ENCODE data around the gene DYSF. TPM values are rescaled to one million over a fixed set of nuclear protein-coding genes. Genes with fewer than 3 reads are reported as not detected.

DYSF gene
- total RNA-seq, 4 donors from 2014 or later, result 4.2 to 12.0 (median 5.9) TPM

GRCh38 chr2:71690876-71691475, 237.6 kb downstream of the DYSF start:
- no peaks in the 10 kb centered on the region for H3K9me3 ChIP-seq
- H3K36me3 ChIP-seq, result no peaks in the 10 kb centered on the region
- H3K27me3 ChIP-seq, result peaks cover 0 to 4% of the 10 kb centered on the region in 2 donors
- 73 to 74% methylated on average over 12 of the region's 12 CpGs for WGBS, 2 donors
- TF ChIP-seq, protein P1, sequence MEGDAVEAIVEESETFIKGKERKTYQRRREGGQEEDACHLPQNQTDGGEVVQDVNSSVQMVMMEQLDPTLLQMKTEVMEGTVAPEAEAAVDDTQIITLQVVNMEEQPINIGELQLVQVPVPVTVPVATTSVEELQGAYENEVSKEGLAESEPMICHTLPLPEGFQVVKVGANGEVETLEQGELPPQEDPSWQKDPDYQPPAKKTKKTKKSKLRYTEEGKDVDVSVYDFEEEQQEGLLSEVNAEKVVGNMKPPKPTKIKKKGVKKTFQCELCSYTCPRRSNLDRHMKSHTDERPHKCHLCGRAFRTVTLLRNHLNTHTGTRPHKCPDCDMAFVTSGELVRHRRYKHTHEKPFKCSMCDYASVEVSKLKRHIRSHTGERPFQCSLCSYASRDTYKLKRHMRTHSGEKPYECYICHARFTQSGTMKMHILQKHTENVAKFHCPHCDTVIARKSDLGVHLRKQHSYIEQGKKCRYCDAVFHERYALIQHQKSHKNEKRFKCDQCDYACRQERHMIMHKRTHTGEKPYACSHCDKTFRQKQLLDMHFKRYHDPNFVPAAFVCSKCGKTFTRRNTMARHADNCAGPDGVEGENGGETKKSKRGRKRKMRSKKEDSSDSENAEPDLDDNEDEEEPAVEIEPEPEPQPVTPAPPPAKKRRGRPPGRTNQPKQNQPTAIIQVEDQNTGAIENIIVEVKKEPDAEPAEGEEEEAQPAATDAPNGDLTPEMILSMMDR (IDR thresholded peaks at IDR 0.05), result no peak
- TF ChIP-seq EP300 (IDR thresholded peaks at IDR 0.05), result no peak
- no peak for TF ChIP-seq POLR2A (IDR thresholded peaks at IDR 0.05)
- no peaks in the 10 kb centered on the region for H3K4me1 ChIP-seq
- no peak for DNase-seq (ENCODE audit: low spot score in 2 of 2)
- H3K27ac ChIP-seq, result no peak overlapping the region
- no peak overlapping the region for H3K4me3 ChIP-seq

- Histone ChIP-seq H3K9me3 (no peaks in the 10 kb centered on the region), H3K4me1 (peaks cover 0 to 5% (median 0%) of the 10 kb centered on the region in 4 donors), H3K4me3 (no peak overlapping the region), H3K27me3 (peaks cover 0 to 4% of the 10 kb centered on the region in 2 donors), H3K27ac (no peak overlapping the region), H3K36me3 (no peaks in the 10 kb centered on the region)
- WGBS, 2 donors, result 44 to 60% methylated on average over 24 of the region's 24 CpGs
- DNase-seq (ENCODE audit: low spot score in 2 of 2), result no peak
- TF ChIP-seq, protein P1 (IDR thresholded peaks at IDR 0.05), result no peak
- TF ChIP-seq EP300 (IDR thresholded peaks at IDR 0.05), result no peak
- no peak for TF ChIP-seq POLR2A (IDR thresholded peaks at IDR 0.05)
Measured at GRCh38 chr2:71691747-71692441, 238.5 kb downstream of the DYSF start.

DNA sequence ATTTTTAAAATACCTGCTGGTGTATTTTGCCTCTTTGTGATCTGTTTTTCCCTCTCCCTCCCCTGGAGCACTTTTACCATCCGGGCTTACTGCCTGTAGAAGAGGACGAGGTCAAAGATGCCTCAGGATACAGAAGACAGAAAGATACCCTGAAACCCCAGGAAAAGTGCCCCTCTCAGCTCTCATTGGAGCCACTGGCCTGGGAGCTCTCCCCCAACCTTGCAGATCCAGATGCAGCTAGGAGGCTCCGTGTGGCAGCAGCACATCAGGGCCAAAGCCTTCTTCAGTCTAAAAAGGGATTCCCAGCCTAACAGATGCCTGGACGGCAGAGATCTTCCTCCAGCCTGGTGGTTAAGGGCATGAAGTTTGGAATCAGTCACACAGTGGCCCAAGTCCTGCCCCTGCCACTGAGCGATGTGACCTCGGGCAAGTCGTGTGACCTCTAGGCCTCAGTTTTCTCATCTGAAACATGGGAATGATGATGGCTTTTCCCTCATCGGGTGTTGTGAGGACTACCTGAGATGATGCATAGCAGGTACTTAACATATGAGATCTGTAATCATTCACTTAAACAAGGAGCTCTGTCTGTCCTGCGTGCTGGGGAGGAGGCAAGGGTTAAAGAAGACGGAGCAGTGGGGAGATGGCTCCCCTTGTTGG, 239.4 kb downstream of the DYSF start:
- Histone ChIP-seq H3K27me3 (peaks cover 0 to 4% of the 10 kb centered on the region in 2 donors), H3K4me3 (no peak overlapping the region), H3K27ac (no peak overlapping the region), H3K4me1 (peaks cover 0 to 5% (median 0%) of the 10 kb centered on the region in 4 donors), H3K9me3 (no peaks in the 10 kb centered on the region), H3K36me3 (no peaks in the 10 kb centered on the region)
- WGBS, 2 donors, result 81 to 87% methylated on average over 10 of the region's 10 CpGs
- DNase-seq (ENCODE audit: low spot score in 2 of 2), result no peak
- TF ChIP-seq EP300 (IDR thresholded peaks at IDR 0.05) (no peak), POLR2A (IDR thresholded peaks at IDR 0.05) (no peak)
- TF ChIP-seq, protein P1 (IDR thresholded peaks at IDR 0.05), result no peak

DNA sequence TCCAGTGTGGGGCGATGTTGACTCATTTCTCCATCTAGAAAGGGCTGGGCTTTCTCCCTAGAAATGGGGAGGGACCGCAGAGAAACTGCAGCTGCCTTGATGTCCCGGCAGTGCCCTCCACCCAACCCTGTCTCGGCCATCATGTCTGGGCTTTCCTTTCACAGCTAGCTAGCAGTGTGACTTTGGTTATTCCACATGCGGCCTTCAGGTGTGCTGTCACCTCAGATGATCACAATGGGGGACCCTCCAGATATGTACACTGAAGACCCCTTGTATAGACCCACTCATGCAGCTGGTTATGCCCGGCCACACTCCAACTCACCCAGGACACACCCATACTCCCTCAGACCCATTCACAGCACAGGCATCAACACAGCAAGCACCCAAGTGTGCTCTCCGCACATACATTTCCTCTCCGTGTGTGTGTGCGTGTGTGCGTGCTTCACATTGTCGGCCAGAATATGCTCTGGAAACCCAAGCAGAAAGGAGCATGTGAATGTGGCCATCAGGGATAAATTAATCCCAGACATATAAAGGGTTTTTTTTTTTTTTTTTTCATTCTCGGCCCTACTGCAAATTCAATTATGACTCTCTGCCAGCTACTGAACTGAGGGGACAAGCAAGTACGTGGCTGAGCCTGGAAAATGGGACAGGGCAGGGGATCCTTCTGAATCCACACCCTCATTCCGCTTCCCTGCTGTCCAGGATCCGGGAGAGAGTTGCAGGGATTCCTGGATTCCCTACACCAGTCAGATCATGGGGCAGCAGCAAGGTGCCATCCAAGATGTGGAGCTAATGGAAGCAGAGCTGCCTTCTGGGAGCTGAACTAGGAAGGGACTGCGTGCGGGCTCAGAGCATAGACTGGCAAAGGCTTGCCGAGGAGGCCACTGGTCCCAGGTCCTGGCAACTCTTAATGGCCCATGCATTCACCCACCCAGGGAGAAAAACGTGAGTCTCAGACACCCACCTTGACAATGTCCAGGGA, 240.2 kb downstream of the DYSF start:
- Histone ChIP-seq H3K4me1 (peaks cover 0 to 5% (median 0%) of the 10 kb centered on the region in 4 donors), H3K4me3 (no peak overlapping the region), H3K27ac (no peak overlapping the region), H3K36me3 (no peaks in the 10 kb centered on the region), H3K9me3 (no peaks in the 10 kb centered on the region), H3K27me3 (peaks cover 0 to 4% of the 10 kb centered on the region in 2 donors)
- WGBS, 2 donors, result 84 to 89% methylated on average over 19 of the region's 19 CpGs
- TF ChIP-seq, protein P1 (IDR thresholded peaks at IDR 0.05), result no peak
- TF ChIP-seq EP300 (IDR thresholded peaks at IDR 0.05) (no peak), POLR2A (IDR thresholded peaks at IDR 0.05) (no peak)
- no peak for DNase-seq (ENCODE audit: low spot score in 2 of 2)
